Lung (tissue), 12 donors: ENCODE data around the gene OGN. TPM values are rescaled to one million over a fixed set of nuclear protein-coding genes. Genes with fewer than 3 reads are reported as not detected.
"Not testable (repeated sequence)": the region's sequence is repeated elsewhere in the genome, so short reads cannot be mapped to it uniquely, and the experiment has no call there.

Experiments used
- ATAC-seq: fragments of 200-7000 bp; cut with Tn5 transposase; one replicate; pipeline ENCODE4 v1.9.1; 2020; ENCODE audit warnings: moderate number of reproducible peaks; ENCODE audit not compliant: insufficient read depth, low FRiP score
- DNase-seq, 3 donors: peaks; one replicate each; pipeline ENCODE4 v3.0.0-alpha.2; 2013 to 2017
- H3K27ac ChIP-seq, 2 donors: one replicate each; pipeline ENCODE4 v1.5.1; 2013; ENCODE audit warnings: mild to moderate bottlenecking in 2 of 2, moderate library complexity in 2 of 2, control low read depth in 1 of 2, inconsistent platforms in 1 of 2, low read depth in 1 of 2, low read length in 1 of 2
- H3K27me3 ChIP-seq, 3 donors: one replicate each; pipeline ENCODE4 v1.5.1; 2013; ENCODE audit warnings: low read length in 2 of 3; ENCODE audit not compliant: control insufficient read depth in 3 of 3, insufficient read depth in 3 of 3
- H3K36me3 ChIP-seq, 4 donors: one replicate each; pipeline ENCODE4 v1.5.1; 2013; ENCODE audit warnings: low read length in 4 of 4, mild to moderate bottlenecking in 1 of 4, moderate library complexity in 1 of 4; ENCODE audit not compliant: control insufficient read depth in 4 of 4, insufficient read depth in 4 of 4
- H3K4me1 ChIP-seq, 5 donors: one replicate each; pipeline ENCODE4 v1.5.1; 2013; ENCODE audit warnings: low read length in 5 of 5, mild to moderate bottlenecking in 2 of 5, moderate library complexity in 1 of 5; ENCODE audit not compliant: control insufficient read depth in 5 of 5, insufficient read depth in 5 of 5
- H3K4me3 ChIP-seq: one replicate; pipeline ENCODE4 v1.5.1; 2013; ENCODE audit warnings: mild to moderate bottlenecking, control low read depth, moderate library complexity
- H3K9ac ChIP-seq, 2 donors: one replicate each; pipeline ENCODE4 v1.5.1; 2013; ENCODE audit warnings: low read length in 2 of 2, control low read depth in 1 of 2; ENCODE audit not compliant: insufficient read depth in 1 of 2
- H3K9me3 ChIP-seq, 4 donors: one replicate each; pipeline ENCODE4 v1.5.1; 2013; ENCODE audit warnings: low read length in 3 of 4, mild to moderate bottlenecking in 1 of 4, moderate library complexity in 1 of 4; ENCODE audit not compliant: control insufficient read depth in 4 of 4, insufficient read depth in 3 of 4
- WGBS, 2 donors: extraction: QIAGEN DNeasy Blood & Tissue Kit; methylation state at CpG; one replicate each; pipeline ENCODE4 v1.1.7; 2013; 5-methylcytosine and 5-hydroxymethylcytosine counted together
- polyA plus RNA-seq, 2 donors: library from polyadenylated mRNA; stranded (reverse); fragments of 200-250 nt; gene quantifications; one replicate each; pipeline ENCODE4 v1.2.1, GENCODE V29; 2013
- total RNA-seq, 2 donors: library from RNA; depleted of rRNA in 1 of 2; stranded (reverse); fragments of >200 nt in 1 of 2; gene quantifications; one replicate each; pipeline ENCODE4 v1.2.1, GENCODE V29; 2014 to 2021
- TF ChIP-seq, protein P1 (sequence below): IDR thresholded peaks from 2 replicates; pipeline ENCODE4 v1.5.1; 2012; ENCODE audit warnings: mild to moderate bottlenecking; ENCODE audit errors: control extremely low read depth, extremely low read depth
- donor health status: control.
- donor health status: control.
- donor health status: Bipolar disorder and iron deficiency.
- donor health status: healthy.
- donor health status: DM: yes; HTN: yes; CAD: no.

Gene OGN
- total and polyA plus RNA-seq, 4 donors = 0.54 to 145 (median 6.8) TPM

DNA sequence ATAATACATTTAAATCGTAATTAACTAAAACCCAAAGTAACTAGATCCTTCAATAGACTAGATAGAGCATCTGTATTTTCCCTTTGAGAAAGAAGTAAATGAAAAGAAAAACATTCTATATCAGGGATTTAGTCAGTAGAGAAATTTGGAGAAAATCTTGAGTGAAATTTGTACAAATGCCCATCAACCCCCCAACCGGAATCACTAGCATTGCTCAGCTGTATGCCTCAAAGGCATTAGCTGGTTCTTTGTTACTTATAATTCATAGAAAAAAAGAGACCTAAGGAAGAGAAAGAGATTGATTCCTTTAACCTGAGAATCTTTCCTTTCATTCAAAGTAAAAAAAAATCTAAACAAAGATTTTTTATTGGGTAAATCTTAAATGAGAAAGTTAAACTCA is 19.2 kb upstream of the OGN start:
- no peaks in the 10 kb centered on the region for H3K9me3 ChIP-seq
- ATAC-seq (no peak), DNase-seq (no peak)
- H3K27me3 ChIP-seq = no peaks in the 10 kb centered on the region
- TF ChIP-seq, protein P1, sequence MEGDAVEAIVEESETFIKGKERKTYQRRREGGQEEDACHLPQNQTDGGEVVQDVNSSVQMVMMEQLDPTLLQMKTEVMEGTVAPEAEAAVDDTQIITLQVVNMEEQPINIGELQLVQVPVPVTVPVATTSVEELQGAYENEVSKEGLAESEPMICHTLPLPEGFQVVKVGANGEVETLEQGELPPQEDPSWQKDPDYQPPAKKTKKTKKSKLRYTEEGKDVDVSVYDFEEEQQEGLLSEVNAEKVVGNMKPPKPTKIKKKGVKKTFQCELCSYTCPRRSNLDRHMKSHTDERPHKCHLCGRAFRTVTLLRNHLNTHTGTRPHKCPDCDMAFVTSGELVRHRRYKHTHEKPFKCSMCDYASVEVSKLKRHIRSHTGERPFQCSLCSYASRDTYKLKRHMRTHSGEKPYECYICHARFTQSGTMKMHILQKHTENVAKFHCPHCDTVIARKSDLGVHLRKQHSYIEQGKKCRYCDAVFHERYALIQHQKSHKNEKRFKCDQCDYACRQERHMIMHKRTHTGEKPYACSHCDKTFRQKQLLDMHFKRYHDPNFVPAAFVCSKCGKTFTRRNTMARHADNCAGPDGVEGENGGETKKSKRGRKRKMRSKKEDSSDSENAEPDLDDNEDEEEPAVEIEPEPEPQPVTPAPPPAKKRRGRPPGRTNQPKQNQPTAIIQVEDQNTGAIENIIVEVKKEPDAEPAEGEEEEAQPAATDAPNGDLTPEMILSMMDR = no peak
- H3K4me3 ChIP-seq = no peak overlapping the region
- peaks cover 0 to 37% (median 9%) of the 10 kb centered on the region in 5 donors for H3K4me1 ChIP-seq
- no peaks in the 10 kb centered on the region for H3K36me3 ChIP-seq
- H3K27ac ChIP-seq = no peak overlapping the region
- peak overlapping the region in 1 of 2 donors; percentile 54 for H3K9ac ChIP-seq
- WGBS, 2 donors = 85 to 91% methylated on average over 2 of the region's 2 CpGs

- Histone ChIP-seq H3K27me3 (no peaks in the 10 kb centered on the region), H3K9ac (peak overlapping the region in 1 of 2 donors; percentile 38), H3K9me3 (no peaks in the 10 kb centered on the region), H3K4me1 (peaks cover 0 to 37% (median 9%) of the 10 kb centered on the region in 5 donors), H3K4me3 (no peak overlapping the region), H3K27ac (no peak overlapping the region), H3K36me3 (no peaks in the 10 kb centered on the region)
- TF ChIP-seq, protein P1 = no peak
- DNase-seq (no peak), ATAC-seq (no peak)
- WGBS, 2 donors = 82 to 88% methylated on average over 2 of the region's 2 CpGs
These were observed 18.4 kb upstream of the OGN start for GRCh38 chr9:92422611-92423338.

DNA sequence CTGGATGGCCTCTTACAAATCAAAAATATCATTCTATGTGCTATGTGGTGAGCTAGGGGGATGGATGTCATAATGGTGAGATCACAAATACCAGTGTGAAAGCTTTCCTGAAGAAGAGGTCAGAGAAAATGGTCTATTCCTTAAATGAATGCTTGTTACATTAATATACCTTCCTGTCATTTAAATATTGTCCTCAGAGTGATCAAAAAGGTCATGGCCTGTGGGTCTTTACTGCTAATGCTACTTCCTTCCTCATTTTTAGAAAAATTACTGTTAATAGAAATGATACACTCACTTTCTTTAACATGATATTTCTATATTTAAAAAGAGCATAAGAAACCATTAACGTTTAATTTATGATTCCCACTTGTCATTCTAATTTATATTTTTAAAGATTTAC is 10.2 kb upstream of the OGN start:
- WGBS, 2 donors = 41 to 56% methylated on average over 1 of the region's 1 CpG
- TF ChIP-seq, protein P1 = no peak
- ATAC-seq (no peak), DNase-seq (no peak)
- Histone ChIP-seq H3K4me1 (peaks cover 0 to 8% (median 0%) of the 10 kb centered on the region in 5 donors), H3K36me3 (no peaks in the 10 kb centered on the region), H3K9me3 (no peaks in the 10 kb centered on the region), H3K27me3 (no peaks in the 10 kb centered on the region), H3K9ac (peak overlapping the region in 1 of 2 donors; percentile 21), H3K4me3 (no peak overlapping the region), H3K27ac (no peak overlapping the region)

DNA sequence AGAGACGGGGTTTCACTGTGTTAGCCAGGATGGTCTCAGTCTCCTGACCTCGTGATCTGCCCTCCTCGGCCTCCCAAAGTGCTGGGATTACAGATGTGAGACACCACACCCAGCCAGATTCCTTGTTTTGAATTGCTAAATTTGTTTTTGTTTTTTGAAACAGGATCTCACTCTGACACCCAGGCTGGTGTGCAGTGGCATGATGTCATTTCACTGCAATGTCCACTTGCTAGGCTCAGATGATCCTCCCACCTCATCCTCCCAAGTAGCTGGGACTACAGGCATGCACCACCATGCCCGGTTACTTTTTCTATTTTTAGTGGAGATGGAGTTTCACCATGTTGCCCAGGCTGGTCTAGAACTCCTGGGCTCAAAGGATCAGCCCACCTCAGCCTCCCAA is 6.8 kb upstream of the OGN start:
- 75 to 91% methylated on average over 4 of the region's 4 CpGs for WGBS, 2 donors
- H3K4me1 ChIP-seq = peaks cover 0 to 22% (median 4%) of the 10 kb centered on the region in 5 donors
- not testable (repeated sequence) for H3K27me3 ChIP-seq, H3K4me3 ChIP-seq, DNase-seq, ATAC-seq, H3K27ac ChIP-seq, H3K9me3 ChIP-seq, H3K9ac ChIP-seq, H3K36me3 ChIP-seq
